Measurements from ENCODE around the gene SPAG6. TPM values are rescaled to one million over a fixed set of nuclear protein-coding genes. Genes with fewer than 3 reads are reported as not detected.

Gene SPAG6
- total RNA-seq, 6 experiments from 2014 or later, result not detected

DNA sequence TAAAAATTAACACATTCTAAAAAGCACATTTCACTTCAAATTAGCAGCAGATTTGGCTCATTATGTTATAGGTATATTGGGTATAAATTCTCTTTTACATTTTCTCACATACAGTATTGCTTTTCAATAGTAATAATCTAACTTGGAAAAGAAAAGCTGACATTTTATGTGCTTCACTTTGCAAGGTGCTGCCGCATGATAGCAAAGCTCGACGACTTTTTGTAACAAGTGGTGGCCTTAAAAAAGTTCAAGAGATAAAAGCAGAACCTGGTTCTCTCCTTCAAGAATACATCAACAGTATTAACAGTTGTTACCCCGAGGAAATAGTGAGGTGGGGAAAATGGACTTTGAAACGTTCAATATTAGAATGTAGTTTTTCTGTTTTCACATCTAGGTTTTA is 65.5 kb downstream of the SPAG6 start:
- TF ChIP-seq, protein P1, sequence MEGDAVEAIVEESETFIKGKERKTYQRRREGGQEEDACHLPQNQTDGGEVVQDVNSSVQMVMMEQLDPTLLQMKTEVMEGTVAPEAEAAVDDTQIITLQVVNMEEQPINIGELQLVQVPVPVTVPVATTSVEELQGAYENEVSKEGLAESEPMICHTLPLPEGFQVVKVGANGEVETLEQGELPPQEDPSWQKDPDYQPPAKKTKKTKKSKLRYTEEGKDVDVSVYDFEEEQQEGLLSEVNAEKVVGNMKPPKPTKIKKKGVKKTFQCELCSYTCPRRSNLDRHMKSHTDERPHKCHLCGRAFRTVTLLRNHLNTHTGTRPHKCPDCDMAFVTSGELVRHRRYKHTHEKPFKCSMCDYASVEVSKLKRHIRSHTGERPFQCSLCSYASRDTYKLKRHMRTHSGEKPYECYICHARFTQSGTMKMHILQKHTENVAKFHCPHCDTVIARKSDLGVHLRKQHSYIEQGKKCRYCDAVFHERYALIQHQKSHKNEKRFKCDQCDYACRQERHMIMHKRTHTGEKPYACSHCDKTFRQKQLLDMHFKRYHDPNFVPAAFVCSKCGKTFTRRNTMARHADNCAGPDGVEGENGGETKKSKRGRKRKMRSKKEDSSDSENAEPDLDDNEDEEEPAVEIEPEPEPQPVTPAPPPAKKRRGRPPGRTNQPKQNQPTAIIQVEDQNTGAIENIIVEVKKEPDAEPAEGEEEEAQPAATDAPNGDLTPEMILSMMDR (IDR thresholded peaks at IDR 0.05), result no peak
- no peak overlapping the region for H3K4me3 Mint-ChIP-seq
- no peaks in the 10 kb centered on the region for H3K4me1 Mint-ChIP-seq (ENCODE audit: low read depth)
- no peak overlapping the region for H3K27ac Mint-ChIP-seq
- H3K27me3 Mint-ChIP-seq (ENCODE audit: insufficient read depth), result peaks cover 5% of the 10 kb centered on the region
- no peak for DNase-seq
- no peaks in the 10 kb centered on the region; the same call in 1 of the 2 replicates for H3K9me3 Mint-ChIP-seq
- no peaks in the 10 kb centered on the region for H3K36me3 Mint-ChIP-seq (ENCODE audit: low read depth)

DNA sequence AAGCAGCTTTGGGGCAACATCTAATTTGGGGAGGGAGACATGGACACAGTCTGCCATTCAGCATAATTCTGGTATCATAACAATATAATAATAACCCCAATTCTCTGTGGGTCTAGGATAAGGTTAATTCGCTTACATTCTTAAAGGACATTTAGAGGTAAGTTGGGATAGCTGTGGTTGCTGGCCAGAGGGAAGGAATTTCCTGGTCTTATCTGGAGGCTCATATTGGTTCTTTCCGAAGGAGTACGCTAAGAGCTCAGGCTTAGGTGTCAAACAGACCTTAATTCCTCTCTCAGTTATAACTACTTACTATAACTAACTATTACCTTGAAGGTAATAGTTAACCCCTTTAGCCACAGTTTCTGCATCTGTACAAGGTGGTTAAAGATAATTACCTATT is 68.8 kb downstream of the SPAG6 start:
- H3K4me3 Mint-ChIP-seq, result no peak overlapping the region
- no peak for DNase-seq
- H3K27me3 Mint-ChIP-seq (ENCODE audit: insufficient read depth), result peaks cover 3% of the 10 kb centered on the region
- TF ChIP-seq, protein P1 (IDR thresholded peaks at IDR 0.05), result no peak
- H3K9me3 Mint-ChIP-seq, result no peaks in the 10 kb centered on the region
- H3K27ac Mint-ChIP-seq, result no peak overlapping the region
- H3K36me3 Mint-ChIP-seq (ENCODE audit: low read depth), result no peaks in the 10 kb centered on the region
- no peaks in the 10 kb centered on the region for H3K4me1 Mint-ChIP-seq (ENCODE audit: low read depth)

DNA sequence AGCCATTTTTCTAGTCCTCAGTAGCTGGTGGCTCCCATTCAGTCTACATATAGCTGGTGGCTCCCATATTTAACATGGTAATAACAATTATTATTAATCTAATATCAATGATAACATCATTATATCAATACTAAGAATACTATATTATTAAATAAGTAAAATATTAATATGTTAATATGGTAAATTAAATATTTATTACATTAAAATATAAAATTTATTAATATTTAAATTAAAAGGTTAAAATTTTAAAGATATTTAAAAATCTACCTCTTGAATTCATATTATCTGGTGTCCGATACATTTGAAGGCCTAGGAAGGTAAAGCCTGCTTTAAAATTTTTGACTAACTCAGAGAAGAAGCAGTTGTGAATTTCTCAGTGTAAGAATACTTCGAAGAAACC is 69.8 kb downstream of the SPAG6 start:
- Mint-ChIP-seq H3K27me3 (ENCODE audit: insufficient read depth) (peaks cover 3% of the 10 kb centered on the region), H3K27ac (no peak overlapping the region), H3K36me3 (ENCODE audit: low read depth) (no peaks in the 10 kb centered on the region), H3K4me3 (no peak overlapping the region), H3K9me3 (no peaks in the 10 kb centered on the region), H3K4me1 (ENCODE audit: low read depth) (no peaks in the 10 kb centered on the region)
- TF ChIP-seq, protein P1 (IDR thresholded peaks at IDR 0.05), result no peak
- DNase-seq, result no peak

DNA sequence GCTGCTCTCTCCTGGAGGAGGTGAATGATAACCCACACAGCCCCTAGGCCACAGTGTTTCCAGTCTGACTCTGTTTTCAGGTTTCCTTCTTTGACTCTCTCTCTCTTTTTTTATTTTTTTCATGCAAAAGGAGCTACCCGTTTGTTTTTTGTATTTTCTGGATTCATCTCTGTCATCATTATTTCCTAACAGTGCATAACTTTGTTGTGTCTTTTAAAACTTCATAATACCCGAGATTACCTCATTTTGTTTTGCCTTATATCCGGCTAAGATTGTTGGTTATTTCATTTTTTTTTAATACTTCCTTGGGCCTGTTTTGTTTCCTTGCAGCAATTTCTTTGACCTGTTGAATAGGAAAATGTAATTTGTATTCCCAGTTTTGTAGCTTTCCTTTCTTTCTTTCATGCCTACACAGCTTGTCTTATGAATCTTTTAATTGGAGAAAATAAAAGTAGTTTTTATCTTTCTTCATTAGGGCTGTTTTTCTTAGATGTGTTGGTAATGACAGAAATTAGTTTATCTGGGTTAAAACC is 72.5 kb downstream of the SPAG6 start:
- TF ChIP-seq, protein P1 (IDR thresholded peaks at IDR 0.05), result no peak
- Mint-ChIP-seq H3K27me3 (ENCODE audit: insufficient read depth) (no peaks in the 10 kb centered on the region), H3K36me3 (ENCODE audit: low read depth) (no peaks in the 10 kb centered on the region), H3K9me3 (no peaks in the 10 kb centered on the region), H3K4me1 (ENCODE audit: low read depth) (no peaks in the 10 kb centered on the region), H3K27ac (no peak overlapping the region), H3K4me3 (no peak overlapping the region)
- no peak for DNase-seq

DNA sequence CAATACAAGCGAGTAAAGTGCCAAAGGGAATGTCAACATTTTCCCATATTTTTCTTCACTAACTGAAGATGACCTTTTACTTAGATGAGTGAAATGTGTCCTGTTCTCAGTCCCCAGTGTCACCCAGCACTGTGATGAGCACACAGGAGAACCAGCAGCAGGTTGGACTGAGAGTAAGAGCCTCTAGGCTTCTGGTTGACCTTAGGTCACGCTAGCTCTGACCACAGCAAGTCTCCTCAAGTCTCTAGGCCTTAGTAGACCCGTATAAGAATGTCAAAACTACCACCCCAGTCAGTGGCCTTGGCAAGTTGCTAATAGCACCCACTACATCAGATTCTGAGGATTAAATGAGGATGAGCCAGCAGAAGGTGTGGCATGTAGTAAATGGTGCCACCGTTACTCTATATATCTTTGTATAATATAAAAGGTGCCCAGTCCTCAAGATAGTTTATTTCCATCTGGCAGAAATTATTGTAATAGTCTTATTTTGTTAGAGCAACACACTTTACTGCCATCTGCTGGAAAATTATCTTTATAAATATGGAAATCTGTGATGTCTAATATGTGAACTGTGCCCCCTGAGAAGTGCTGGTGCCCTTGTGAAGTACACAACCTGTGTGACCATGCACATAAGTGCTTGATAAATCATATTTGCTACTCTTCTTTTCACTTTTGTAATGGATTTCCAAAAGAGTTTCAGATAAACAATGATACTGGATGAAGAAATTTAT is 75.7 kb downstream of the SPAG6 start:
- no peaks in the 10 kb centered on the region for H3K9me3 Mint-ChIP-seq
- no peaks in the 10 kb centered on the region for H3K36me3 Mint-ChIP-seq (ENCODE audit: low read depth)
- no peak overlapping the region for H3K27ac Mint-ChIP-seq
- TF ChIP-seq, protein P1 (IDR thresholded peaks at IDR 0.05), result peak; percentile 66
- H3K4me3 Mint-ChIP-seq, result no peak overlapping the region
- peak; percentile 19 for DNase-seq
- H3K4me1 Mint-ChIP-seq (ENCODE audit: low read depth), result no peaks in the 10 kb centered on the region
- peaks cover 4% of the 10 kb centered on the region for H3K27me3 Mint-ChIP-seq (ENCODE audit: insufficient read depth)

Data from HFFc6 (cell line).